ENCODE data around the gene CHMP4B.

CHMP4B gene, protein sequence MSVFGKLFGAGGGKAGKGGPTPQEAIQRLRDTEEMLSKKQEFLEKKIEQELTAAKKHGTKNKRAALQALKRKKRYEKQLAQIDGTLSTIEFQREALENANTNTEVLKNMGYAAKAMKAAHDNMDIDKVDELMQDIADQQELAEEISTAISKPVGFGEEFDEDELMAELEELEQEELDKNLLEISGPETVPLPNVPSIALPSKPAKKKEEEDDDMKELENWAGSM

DNA sequence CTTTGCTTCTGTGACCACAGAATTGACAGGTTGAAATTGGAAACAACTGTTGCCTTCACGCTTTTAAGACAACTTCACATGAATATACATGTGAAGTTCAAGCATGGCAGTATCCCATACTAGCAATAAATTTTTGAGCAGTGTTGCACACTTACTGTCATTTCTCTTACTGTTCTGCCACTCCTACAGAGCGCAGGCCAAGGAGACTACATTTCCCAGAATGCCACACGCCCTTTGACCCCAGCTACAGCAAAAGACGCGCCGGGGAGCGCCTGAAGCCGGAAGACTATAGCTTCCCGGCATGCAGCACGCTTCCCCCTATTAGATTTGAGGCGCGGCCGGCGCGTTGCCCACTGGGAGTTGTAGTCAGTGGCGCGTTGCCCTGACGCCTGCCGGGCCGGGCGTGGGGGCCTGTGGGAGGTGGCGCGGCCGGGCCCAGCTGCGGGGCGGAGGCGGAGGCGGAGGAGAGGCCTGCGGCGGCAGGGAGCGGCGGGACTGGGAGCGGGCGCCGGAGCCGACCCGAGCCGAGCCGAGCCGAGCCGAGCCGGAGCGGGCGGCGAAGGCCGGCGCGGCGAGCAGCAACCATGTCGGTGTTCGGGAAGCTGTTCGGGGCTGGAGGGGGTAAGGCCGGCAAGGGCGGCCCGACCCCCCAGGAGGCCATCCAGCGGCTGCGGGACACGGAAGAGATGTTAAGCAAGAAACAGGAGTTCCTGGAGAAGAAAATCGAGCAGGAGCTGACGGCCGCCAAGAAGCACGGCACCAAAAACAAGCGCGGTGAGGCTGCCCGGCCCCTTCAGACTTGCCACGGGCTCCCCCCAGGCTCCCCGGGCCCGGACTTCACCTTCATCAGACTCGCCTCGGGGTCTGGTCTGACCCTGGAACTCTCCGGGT, at the start of gene CHMP4B:
Gene CHMP4B (plus strand): TSS at position 464 of the 891 bp plus-strand sequence. CDS start 121 bp downstream, at position 585.
- peak; percentile 83 to 99 (median 98) for DNase-seq

DNA sequence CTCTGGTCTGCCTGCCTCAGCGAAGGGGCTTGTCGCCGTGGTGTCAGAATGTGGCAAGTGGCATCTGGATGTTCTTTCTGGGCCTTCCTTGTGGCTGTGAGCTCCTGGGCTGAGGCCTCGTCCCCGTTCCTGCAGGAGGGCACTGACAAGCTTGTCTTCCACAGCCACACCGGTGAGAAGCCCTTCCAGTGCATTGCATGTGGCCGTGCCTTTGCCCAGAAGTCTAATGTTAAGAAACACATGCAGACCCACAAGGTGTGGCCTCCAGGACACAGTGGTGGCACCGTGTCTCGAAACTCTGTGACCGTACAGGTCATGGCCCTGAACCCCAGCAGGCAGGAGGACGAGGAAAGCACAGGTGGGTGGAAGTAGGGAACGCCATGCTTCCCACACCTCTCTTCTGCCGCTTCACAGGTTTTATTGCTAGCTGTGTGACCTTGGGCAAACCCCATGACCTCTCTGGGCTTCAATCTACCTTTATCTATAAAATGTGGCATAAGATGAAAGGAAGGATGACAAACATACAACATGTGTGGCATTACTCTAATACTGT, 49.4 kb upstream of the CHMP4B start:
- no peak for DNase-seq

DNA sequence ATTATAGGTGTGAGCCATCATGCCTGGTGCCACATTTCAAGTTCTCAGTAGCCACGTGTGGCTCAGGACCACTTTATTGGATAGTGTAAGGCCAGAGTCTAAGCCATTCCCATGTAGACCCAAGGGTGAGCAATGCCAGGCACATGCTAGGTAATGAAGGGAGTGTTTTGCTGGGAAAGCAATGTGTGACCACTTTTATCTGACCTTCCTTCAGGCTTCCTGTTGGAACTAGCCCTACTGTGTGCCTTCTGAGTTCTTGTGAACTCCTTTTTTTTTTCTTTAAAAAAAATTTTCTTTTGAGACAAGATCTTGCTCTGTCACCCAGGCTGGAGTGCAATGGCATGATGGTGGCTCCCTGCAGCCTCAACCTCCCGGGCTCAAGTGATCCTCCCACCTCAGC, 46.0 kb upstream of the CHMP4B start:
- DNase-seq = no peak

DNA sequence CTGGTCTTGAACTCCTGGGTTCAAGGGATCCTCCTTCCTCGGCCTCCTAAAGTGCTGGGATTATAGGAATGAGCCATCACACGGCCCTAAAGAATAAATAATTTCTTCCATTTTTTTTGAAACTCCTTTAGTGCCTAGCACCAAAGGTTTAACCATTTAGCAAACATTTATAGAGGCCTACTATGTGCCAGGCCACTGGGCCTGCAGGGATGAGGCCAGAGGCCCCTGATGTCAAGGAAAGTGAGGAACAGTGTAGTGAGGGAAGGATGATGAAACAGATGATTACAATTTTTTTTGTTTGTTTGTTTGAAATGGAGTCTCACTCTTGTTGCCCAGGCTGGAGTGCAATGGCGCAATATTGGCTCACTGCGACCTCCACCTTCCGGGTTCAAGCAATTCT, 45.6 kb upstream of the CHMP4B start:
- no peak for DNase-seq

DNA sequence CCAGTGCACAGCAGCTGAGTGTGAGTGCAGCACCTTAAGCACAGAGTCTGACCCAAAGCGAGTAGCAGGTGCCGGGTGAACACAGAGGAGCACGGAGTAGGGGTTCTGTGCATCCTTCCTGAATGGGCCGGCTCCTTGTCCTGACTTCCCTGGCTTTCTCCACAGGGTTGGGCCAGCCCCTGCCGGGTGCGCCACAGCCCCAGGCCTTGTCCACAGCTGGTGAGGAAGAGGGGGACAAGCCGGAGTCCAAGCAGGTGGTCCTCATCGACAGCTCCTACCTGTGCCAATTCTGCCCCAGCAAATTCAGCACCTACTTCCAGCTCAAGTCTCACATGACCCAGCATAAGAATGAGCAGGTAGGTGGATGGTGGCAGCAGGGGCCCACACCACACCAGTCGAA, 44.5 kb upstream of the CHMP4B start:
- no peak for DNase-seq

DNA sequence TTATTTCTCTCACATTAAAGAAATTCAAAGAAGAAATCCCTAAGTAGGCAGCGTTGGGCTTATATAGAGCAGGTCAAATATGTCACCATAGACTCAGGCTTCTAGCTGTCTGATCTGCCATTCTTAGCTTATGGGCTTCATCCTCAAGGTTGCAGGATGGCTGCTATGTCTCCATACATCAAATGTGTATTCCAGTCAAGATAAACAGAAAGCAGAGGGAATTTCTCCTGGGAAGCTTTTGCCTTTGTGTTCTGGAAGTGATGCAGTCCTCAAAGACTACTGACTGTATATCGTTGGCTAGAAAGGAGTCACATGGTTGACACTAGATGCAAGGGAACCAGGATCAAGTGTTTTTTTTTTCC, 43.4 kb upstream of the CHMP4B start:
- DNase-seq = no peak

DNA sequence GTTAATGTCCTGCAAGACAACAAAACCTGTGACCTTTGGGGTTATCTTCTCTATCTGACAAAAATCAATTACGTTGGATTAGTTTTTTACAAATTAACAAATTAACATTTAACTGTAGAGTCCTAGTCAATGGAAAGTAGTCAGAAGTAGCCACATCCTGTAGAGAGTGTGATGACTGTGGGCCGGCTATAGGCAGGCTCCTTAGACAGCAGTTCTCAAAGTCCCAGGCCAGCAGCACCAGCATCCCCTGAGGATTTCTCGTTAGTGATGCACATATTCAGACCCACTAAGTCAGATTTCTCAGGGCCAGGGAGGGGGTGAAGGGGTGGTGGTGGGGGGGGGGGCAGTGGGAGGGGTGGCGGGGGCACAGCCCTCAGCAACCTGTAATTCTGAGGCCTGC, 42.1 kb upstream of the CHMP4B start:
- DNase-seq = no peak

DNA sequence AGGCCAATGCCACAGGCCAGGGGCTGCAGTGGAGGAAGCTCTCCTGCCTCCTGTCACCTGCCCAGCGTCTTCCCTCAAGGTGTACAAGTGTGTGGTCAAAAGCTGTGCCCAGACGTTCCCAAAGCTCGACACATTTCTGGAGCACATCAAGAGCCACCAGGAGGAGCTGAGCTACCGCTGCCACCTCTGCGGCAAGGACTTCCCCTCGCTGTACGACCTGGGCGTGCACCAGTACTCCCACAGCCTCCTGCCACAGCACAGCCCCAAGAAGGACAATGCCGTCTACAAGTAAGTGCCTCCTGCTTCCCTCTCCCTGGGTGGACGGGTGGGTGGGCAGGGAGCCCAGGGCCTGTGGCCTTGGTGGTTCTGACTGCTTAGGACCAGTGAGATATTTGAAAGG, 41.1 kb upstream of the CHMP4B start:
- DNase-seq = no peak

DNA sequence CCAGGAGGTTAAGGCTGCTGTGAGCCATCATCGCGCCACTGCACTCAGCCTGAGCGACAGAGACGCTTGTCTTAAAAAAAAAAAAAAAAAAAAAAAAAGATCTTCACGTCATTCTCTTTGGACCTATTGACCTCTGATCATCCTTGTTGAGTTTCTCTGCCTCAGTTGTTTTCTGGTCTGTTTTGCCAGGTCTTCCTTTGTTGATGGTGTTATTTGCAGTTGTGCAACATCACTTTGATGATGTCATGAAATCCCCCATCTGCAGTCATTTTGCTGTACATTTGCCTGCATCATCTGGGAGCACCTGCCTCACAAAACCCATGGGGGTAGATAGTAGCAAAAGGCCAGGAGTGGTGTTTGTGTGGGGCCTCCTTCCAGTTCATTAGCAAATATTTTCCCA, 39.2 kb upstream of the CHMP4B start:
- DNase-seq = no peak

DNA sequence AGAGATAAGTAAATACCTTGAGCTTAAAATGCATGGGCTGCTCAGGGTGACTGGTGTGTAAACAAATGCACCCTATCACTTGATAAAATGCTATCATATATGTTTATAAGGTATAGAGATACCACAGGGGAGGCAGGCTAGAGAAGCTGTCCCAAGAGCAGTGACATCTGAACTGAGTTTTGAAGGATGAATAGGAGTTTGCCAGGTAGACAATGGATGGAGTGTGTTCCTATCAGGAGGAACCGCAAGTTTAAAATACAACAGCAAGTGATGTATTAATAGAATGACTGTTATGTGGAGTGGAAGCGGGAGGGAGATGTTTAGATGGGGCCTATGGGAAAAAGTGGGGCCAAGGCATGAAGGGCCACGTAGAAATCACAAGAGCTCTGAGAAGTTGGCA, 38.7 kb upstream of the CHMP4B start:
- no peak for DNase-seq

DNA sequence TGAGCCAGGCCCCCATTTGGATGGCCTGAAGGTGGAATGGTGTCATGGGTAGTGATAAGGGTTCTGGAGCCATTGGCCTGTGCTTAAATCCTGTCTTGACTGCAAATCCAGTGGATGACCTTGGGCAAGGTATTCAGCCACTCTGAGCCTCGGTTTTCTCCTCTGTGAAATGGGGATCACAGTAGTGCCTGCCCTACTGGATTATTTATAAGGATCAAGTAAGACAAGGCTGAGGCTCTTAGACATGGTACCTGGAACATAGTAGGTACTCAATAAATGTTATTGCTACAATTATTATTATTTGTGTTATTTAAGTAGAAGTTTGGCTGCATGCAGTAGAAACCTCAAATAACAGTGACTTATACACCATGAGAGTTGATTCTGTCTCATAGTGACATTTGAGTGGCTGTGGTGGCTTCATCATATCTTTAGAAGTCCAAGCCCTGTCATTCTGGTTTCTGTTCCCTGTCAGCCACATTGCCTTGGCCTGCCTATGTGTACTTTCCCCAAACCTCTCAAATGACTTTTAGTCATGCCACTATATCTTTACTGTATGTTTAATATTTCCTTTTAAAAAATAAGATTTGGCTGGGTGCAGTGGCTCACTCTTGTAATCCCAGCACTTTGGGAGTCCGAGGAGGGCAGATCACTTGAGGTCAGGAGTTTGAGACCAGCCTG, 37.6 kb upstream of the CHMP4B start:
- no peak for DNase-seq

DNA sequence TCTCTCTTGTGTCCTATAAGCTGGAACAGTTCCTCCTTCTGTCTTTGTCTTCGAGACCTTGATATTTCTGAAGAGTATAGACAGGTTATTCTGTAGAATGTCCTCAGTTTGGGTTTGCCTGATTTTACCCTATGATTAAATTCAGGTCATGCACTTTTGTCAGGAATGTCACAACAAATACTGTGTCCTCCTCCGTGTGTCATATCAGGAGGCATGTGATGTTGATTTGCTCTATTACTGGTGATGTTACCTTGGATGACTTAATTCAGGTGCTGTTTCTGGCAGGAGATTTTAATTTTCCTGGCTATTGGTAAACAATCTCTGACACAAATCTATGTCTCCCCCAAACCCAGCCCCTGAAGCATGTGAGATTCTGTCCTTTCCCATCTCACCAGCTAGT, 33.3 kb upstream of the CHMP4B start:
- DNase-seq = no peak

DNA sequence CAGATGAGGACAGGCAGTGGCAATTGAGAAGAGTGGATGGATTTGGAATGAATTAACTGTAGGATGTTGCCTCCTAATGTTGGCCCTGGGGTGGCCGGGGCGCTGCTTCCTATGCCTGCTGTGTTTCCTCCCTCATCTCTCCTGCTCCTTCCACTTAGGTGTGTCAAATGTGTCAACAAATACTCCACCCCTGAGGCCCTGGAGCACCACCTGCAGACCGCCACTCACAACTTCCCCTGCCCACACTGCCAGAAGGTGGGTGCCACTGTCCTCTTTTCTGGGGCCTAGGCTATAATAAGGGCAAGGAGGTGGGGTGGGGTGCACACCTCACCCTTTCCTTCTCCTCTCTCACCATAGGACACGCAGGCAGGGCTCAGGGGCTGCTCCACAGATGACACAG, 30.0 kb upstream of the CHMP4B start:
- no peak for DNase-seq

DNA sequence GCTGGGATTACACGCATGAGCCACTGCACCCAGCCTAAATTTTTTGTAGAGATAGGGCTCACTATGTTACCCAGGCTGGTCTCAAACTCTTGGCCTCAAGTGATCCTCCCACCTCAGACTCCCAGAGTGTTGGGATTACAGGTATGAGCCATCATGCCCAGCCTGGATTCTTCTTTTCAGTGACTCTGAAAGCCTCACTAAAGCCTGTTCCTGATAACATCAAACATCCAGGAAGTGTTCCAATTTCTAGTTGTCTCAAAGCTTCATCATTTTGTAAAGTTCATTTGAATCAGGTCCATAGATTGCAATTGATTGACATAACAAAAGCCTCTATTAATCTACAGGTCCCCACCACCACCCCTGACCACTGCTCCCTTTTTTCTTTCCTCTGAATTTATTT, 29.2 kb upstream of the CHMP4B start:
- DNase-seq = no peak

DNA sequence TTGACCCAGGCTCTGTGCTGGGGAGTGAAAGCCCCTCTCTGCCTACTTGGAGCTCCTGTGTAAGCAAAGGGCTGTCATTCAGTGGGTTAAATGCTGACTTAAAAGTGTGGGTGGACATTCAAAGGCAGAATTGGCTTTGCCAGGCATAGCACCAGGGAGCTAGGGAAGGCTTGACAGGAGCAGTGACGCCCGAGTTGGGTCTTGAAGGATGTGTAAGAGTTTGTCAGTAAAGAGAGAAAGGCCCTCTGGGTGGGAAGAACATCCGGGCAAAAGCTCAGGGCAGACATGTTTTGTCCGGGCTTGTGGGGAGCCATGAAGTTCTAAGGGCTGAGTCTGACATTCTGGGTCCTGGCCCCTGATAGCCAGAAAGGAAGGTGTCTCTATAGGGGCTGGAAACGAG, 27.9 kb upstream of the CHMP4B start:
- DNase-seq = no peak

DNA sequence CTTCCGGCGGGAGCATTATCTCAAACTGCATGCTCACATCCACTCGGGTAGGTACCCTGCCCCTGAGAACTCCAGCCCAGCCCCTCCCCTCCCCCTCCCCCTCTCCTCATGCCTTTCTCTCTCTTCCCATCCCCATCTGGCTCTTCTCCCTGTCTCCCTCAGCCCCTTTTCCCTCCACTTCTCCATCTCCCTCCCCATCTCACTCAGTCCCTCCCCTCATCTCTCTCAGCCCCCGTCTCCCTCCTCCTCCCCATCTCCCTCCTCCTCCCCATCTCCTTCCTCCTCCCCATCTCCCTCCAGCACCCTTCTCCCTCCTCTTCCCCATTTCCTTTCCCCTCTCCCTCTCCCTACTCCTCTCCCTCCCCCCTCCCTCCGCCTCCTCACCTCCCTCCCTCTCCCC, 27.3 kb upstream of the CHMP4B start:
- no peak for DNase-seq

DNA sequence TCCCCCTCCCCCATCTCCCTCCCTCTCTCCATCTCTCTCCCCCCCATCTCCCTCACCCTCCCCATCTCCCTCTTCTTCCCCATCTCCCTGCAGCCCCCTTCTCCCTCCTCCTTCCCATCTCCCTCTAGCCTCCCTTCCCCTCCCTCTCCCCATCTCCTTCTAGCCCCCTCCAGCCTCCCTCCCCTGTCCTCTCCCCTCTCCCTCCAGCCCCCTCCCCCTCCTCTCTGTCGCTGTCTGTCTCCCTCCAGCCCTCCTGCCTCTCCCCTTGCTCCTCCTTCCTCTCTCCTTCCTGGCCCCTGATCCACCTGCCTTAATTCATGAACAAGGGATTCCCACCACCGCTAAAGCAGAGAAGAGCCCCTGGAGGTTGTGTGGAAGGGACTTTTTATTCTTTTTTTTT, 26.9 kb upstream of the CHMP4B start:
- no peak for DNase-seq

DNA sequence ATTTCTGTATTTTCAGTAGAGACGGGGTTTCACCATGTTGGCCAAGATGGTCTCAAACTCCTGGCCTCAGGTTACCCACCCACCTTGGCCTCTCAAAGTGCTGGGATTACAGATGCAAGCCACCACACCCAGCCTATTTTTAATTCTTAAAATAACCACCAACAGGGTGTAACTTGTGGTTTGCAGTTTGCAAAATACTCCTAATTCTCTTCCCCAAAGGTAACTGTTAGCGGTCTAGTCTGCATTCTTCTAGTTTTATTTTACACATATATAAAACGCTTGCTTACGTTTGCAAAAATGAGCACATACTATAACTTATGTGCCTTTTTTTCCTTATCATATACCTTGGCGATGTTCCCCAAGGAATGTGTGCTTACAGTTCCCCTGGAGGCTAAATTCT, 25.6 kb upstream of the CHMP4B start:
- no peak for DNase-seq

DNA sequence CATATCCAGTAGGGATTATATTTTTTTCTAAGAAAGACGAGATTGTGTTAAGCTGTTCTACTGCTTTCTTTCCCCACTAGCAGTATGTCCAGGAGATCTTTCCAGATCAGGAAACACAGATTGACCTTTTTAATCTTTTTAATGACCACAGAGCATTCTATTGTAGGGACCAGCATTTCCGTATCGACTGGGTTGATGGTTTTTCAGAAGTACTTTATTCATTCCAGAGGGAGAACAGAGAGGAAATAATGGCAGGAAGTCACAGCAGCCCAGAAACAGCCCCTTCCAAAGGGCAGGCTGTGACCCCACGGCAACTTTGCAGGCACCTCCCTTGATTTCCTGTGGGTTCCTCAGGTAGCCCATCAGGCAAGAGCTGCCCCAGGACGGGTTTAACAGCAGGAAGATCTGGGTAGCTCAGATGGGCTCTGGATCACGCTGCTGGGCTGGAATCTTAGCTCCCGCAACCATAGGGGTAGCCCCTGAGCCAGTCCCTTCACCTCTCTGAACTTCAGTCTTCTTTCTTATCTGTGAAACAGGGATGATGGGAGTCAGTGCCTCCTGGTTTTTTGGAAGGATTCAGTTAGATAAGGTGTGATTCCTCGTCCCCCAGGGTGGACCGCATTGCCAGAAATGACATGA, 23.8 kb upstream of the CHMP4B start:
- DNase-seq = no peak

DNA sequence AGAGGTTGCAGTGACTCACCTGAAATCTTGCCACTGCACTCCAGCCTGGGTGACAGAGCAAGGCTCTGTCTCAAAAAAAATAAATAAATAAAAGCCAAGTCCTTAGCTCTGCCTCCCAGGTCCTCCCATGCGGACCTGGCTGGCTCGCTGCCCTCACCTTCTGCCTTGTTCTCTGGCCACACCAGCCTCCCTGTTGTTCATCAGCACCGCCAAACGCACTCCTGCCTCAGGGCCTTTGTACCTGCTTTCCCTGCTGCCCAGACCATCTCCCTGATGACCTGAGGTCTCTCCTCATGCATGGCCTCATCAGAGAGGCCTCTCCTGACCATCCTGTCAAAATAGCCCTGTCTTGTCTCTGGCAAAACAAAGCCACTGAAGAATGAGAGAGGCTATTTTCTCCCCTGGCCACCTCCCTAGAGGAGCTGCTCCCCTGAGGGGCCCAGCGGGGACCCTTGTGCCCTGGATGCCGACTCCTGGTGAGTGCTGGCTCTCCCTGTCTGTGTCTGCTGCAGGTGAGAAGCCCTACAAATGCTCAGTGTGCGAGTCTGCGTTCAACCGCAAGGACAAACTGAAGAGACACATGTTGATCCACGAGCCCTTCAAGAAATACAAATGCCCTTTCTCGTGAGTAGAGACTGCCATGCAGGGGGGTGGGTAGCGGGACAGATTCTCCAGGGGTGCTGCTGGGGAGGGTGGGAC, 22.6 kb upstream of the CHMP4B start:
- DNase-seq = no peak

Measured in anterior cingulate cortex (tissue), 58 donors.